GM18499 (cell line): ENCODE measurements around the gene TNNI3K.

Source experiments
- ATAC-seq: cut with Tn5 transposase; IDR thresholded peaks from one replicate; pipeline ENCODE4 v1.9.1; 2021; ENCODE audit warnings: moderate number of reproducible peaks; ENCODE audit not compliant: insufficient read depth, unreplicated experiment

Gene TNNI3K

GRCh38 chr1:74480068-74480467 lies 244.9 kb downstream of the TNNI3K start:
- no peak for ATAC-seq

GRCh38 chr1:74481607-74482006 lies 246.4 kb downstream of the TNNI3K start:
- ATAC-seq: no peak

GRCh38 chr1:74485622-74486021 lies 250.4 kb downstream of the TNNI3K start:
- no peak for ATAC-seq

GRCh38 chr1:74486036-74486435 lies 250.8 kb downstream of the TNNI3K start:
- ATAC-seq: no peak

GRCh38 chr1:74496669-74497068 lies 261.5 kb downstream of the TNNI3K start:
- no peak for ATAC-seq

GRCh38 chr1:74498901-74499300 lies 263.7 kb downstream of the TNNI3K start:
- ATAC-seq: no peak

- no peak for ATAC-seq
Measured at GRCh38 chr1:74502432-74502831, 267.2 kb downstream of the TNNI3K start.

GRCh38 chr1:74502858-74503257 lies 267.7 kb downstream of the TNNI3K start:
- ATAC-seq: no peak

- ATAC-seq: peak; percentile 72
Measured at GRCh38 chr1:74504125-74504932, 269.1 kb downstream of the TNNI3K start.

- no peak for ATAC-seq
Measured at GRCh38 chr1:74504933-74505512, 269.8 kb downstream of the TNNI3K start.

GRCh38 chr1:74505928-74506710 lies 270.9 kb downstream of the TNNI3K start:
- no peak for ATAC-seq

- no peak for ATAC-seq
Measured at GRCh38 chr1:74508449-74508848, 273.3 kb downstream of the TNNI3K start.

GRCh38 chr1:74512170-74512915 lies 277.2 kb downstream of the TNNI3K start, which contains the start of gene LRRC53:
Gene LRRC53 (minus strand): TSS chr1:74512611. CDS start chr1:74483349, 29,262 bp downstream.
- ATAC-seq: no peak

- no peak for ATAC-seq
Measured at GRCh38 chr1:74513411-74514300, 278.5 kb downstream of the TNNI3K start.

- peak; percentile 79 for ATAC-seq
Measured at GRCh38 chr1:74517599-74518051, 282.4 kb downstream of the TNNI3K start.

- no peak for ATAC-seq
Measured at GRCh38 chr1:74522148-74522547, 287.0 kb downstream of the TNNI3K start.

GRCh38 chr1:74523873-74524480 lies 288.8 kb downstream of the TNNI3K start:
- no peak for ATAC-seq

- no peak for ATAC-seq
Measured at GRCh38 chr1:74526708-74527107, 291.5 kb downstream of the TNNI3K start.

GRCh38 chr1:74528123-74528522 lies 292.9 kb downstream of the TNNI3K start:
- ATAC-seq: no peak
